ENCODE measurements around the gene C1QTNF8. TPM values are rescaled to one million over a fixed set of nuclear protein-coding genes. Genes with fewer than 3 reads are reported as not detected.
"Not testable (repeated sequence)": the region's sequence is repeated elsewhere in the genome, so short reads cannot be mapped to it uniquely, and the experiment has no call there.

The C1QTNF8 gene
- total RNA-seq, 1 donor from 2014 or later, result not detected

- H3K27me3 Mint-ChIP-seq, result peaks cover 9% of the 10 kb centered on the region
- CTCF ChIA-PET, result no interaction called here
These were observed 6.0 kb downstream of the C1QTNF8 start for GRCh38 chr16:1089822-1090619.

GRCh38 chr16:1089439-1089821, 6.6 kb downstream of the C1QTNF8 start:
- Mint-ChIP-seq H3K36me3 (ENCODE audit: low read depth) (peaks cover 3% of the 10 kb centered on the region), H3K4me1 (no peaks in the 10 kb centered on the region), H3K27ac (no peak overlapping the region), H3K4me3 (no peak overlapping the region), H3K27me3 (peaks cover 9% of the 10 kb centered on the region), H3K9me3 (peaks cover 10% of the 10 kb centered on the region)
- intact Hi-C loops (cut with micrococcal nuclease), result no loop called here
- no peak for TF ChIP-seq CTCF (IDR thresholded peaks at IDR 0.05)
- ChIA-PET CTCF (no interaction called here), POLR2A (no interaction called here)
- ATAC-seq (ENCODE audit: low read depth) (no peak), DNase-seq (no peak)

More at GRCh38 chr16:1089822-1090619, 6.0 kb downstream of the C1QTNF8 start:
- Mint-ChIP-seq H3K9me3 (peaks cover 9% of the 10 kb centered on the region), H3K4me1 (no peaks in the 10 kb centered on the region), H3K36me3 (ENCODE audit: low read depth) (peaks cover 3% of the 10 kb centered on the region), H3K27ac (no peak overlapping the region), H3K4me3 (no peak overlapping the region)
- TF ChIP-seq CTCF (IDR thresholded peaks at IDR 0.05), result no peak
- POLR2A ChIA-PET, result no interaction called here
- intact Hi-C loops (cut with micrococcal nuclease), result no loop called here
- ATAC-seq (ENCODE audit: low read depth), result no peak
- no peak for DNase-seq

- Mint-ChIP-seq H3K9me3 (peaks cover 10% of the 10 kb centered on the region), H3K27ac (no peak overlapping the region), H3K4me1 (no peaks in the 10 kb centered on the region), H3K36me3 (ENCODE audit: low read depth) (peaks cover 3% of the 10 kb centered on the region), H3K27me3 (peaks cover 10% of the 10 kb centered on the region), H3K4me3 (no peak overlapping the region)
- no peak for ATAC-seq (ENCODE audit: low read depth)
- POLR2A ChIA-PET, result no interaction called here
- CTCF ChIA-PET, result no interaction called here
- intact Hi-C loops (cut with micrococcal nuclease), result no loop called here
- TF ChIP-seq CTCF (IDR thresholded peaks at IDR 0.05), result no peak
- no peak for DNase-seq
These were observed 7.5 kb downstream of the C1QTNF8 start for GRCh38 chr16:1088295-1089170.

GRCh38 chr16:1086443-1086842, 9.6 kb downstream of the C1QTNF8 start:
- intact Hi-C loops (cut with micrococcal nuclease), result not testable (repeated sequence)

GRCh38 chr16:1084971-1085370, 11.1 kb downstream of the C1QTNF8 start:
- DNase-seq, result no peak
- ChIA-PET POLR2A (no interaction called here), CTCF (no interaction called here)
- Mint-ChIP-seq H3K4me1 (no peaks in the 10 kb centered on the region), H3K27ac (no peak overlapping the region), H3K27me3 (peaks cover 16% of the 10 kb centered on the region), H3K36me3 (ENCODE audit: low read depth) (peaks cover 3% of the 10 kb centered on the region), H3K9me3 (peaks cover 10% of the 10 kb centered on the region), H3K4me3 (no peak overlapping the region)
- ATAC-seq (ENCODE audit: low read depth), result no peak
- no peak for TF ChIP-seq CTCF (IDR thresholded peaks at IDR 0.05)
- intact Hi-C loops (cut with micrococcal nuclease), result no loop called here

More at GRCh38 chr16:1086443-1086842, 9.6 kb downstream of the C1QTNF8 start:
- H3K4me1 Mint-ChIP-seq; DNase-seq; H3K36me3 Mint-ChIP-seq (ENCODE audit: low read depth); POLR2A ChIA-PET; H3K27ac Mint-ChIP-seq; ATAC-seq (ENCODE audit: low read depth); CTCF ChIA-PET; H3K4me3 Mint-ChIP-seq: not testable (repeated sequence)
- Mint-ChIP-seq H3K9me3 (peaks cover 10% of the 10 kb centered on the region), H3K27me3 (peaks cover 16% of the 10 kb centered on the region)

Data from activated B cell treated with CpG ODN at 0.5 μM for 24 hours (primary cell).